A673 (cell line): ENCODE measurements around the gene CAP2. TPM values are rescaled to one million over a fixed set of nuclear protein-coding genes. Genes with fewer than 3 reads are reported as not detected.

Source experiments
- BruUV-seq: library from RNA; stranded (reverse); fragments of 400-500 nt; replicated peaks from 2 replicates; lab custom pipeline; 2021; lab: Mats Ljungman, UMichigan
- CTCF ChIA-PET: fragments of 300-600 bp; sonication (Branson Sonifier 250); formaldehyde crosslinking; loops from one replicate; lab custom pipeline; 2022; ENCODE audit warnings: antibody characterized with exemption; lab: Charles Lee
- POLR2A ChIA-PET: fragments of 300-600 bp; sonication (Branson Sonifier 250); formaldehyde crosslinking; loops from one replicate; lab custom pipeline; 2022; ENCODE audit warnings: antibody characterized with exemption; ENCODE audit not compliant: low non-redundant PET; lab: Charles Lee
- DNase-seq: peaks from one replicate; pipeline ENCODE4 v3.0.0-alpha.2; 2015; ENCODE audit warnings: low spot score
- H3K27ac ChIP-seq: fragments of 200-600 bp; sonication (generic); 2 replicates; pipeline ENCODE4 v1.5.1; 2016; ENCODE audit warnings: mixed run types, low read depth, mild to moderate bottlenecking, mixed read lengths, antibody characterized with exemption, low read length; ENCODE audit not compliant: poor library complexity, severe bottlenecking
- H3K27me3 ChIP-seq: fragments of 200-600 bp; sonication (generic); replicated peaks from 2 replicates; pipeline ENCODE4 v1.6.1; 2017; ENCODE audit warnings: mixed run types, low read depth, mild to moderate bottlenecking, mixed read lengths, antibody characterized with exemption, low read length; ENCODE audit not compliant: insufficient read depth, poor library complexity
- H3K36me3 ChIP-seq: fragments of 200-600 bp; sonication (generic); 2 replicates; pipeline ENCODE4 v1.6.1; 2016; ENCODE audit warnings: mixed run types, mild to moderate bottlenecking, mixed read lengths, antibody characterized with exemption, low read length; ENCODE audit not compliant: insufficient read depth, poor library complexity, severe bottlenecking
- H3K4me1 ChIP-seq: fragments of 200-600 bp; sonication (generic); 2 replicates; pipeline ENCODE4 v1.6.1; 2017; ENCODE audit warnings: mixed run types, mild to moderate bottlenecking, mixed read lengths, antibody characterized with exemption, low read length; ENCODE audit not compliant: insufficient read depth, poor library complexity, severe bottlenecking
- H3K4me3 ChIP-seq: fragments of 200-600 bp; sonication (generic); 2 replicates; pipeline ENCODE4 v1.5.1; 2016; ENCODE audit warnings: low read depth, mixed run types, mild to moderate bottlenecking, mixed read lengths, low read length; ENCODE audit not compliant: poor library complexity, severe bottlenecking
- H3K9me3 ChIP-seq: fragments of 200-600 bp; sonication (generic); 2 replicates; pipeline ENCODE4 v1.6.1; 2016; ENCODE audit warnings: mixed run types, low read depth, mild to moderate bottlenecking, mixed read lengths, antibody characterized with exemption, low read length; ENCODE audit not compliant: poor library complexity, severe bottlenecking
- EZH2 ChIP-seq: fragments of 200-600 bp; sonication (generic); IDR thresholded peaks from 2 replicates; pipeline ENCODE4 v1.6.1; 2017; ENCODE audit warnings: borderline replicate concordance, low read depth, mild to moderate bottlenecking, mixed read lengths, antibody characterized with exemption, low read length; ENCODE audit not compliant: poor library complexity, severe bottlenecking
- intact Hi-C: fragments of 100-400 bp; cut with micrococcal nuclease; formaldehyde crosslinking; loops from one replicate; pipeline ENCODE4 v1.10.0; 2022; ENCODE audit not compliant: unreplicated experiment
- total RNA-seq: library from RNA; stranded (reverse); gene quantifications from 2 replicates; pipeline ENCODE4 v1.2.3, GENCODE V29; 2021
- TF ChIP-seq, protein P1 (sequence below): fragments of 300-800, 200-600 bp; sonication (generic); conservative IDR thresholded peaks from 2 replicates; pipeline ENCODE4 v1.5.1; 2017; ENCODE audit warnings: low read depth, mild to moderate bottlenecking, antibody characterized with exemption, low read length, moderate library complexity, mixed read lengths

CAP2 gene
- total RNA-seq, 1 experiment from 2014 or later, result 20.8 TPM

DNA sequence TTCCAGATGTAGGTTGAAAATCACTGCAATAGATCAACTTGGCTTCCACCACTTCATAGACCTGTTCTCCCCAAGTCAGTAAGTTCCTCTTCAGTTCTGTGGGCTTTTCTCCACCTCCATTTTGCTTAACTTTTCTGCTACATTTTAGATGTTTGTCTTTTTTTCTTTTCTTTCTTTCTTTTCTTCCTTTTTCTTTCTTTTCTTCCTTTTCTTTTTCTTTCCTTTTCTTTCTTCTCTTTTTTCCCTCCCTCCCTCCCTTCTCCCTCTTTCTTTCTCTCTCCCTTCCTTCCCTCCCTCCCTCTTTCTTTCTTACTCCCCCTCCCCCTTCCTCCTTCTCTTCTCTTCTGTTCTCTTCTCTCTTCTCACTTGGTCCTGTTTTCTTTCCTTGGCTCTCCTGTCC lies 199.9 kb downstream of the CAP2 start:
- no peak for DNase-seq
- TF ChIP-seq EZH2, result no peak
- TF ChIP-seq, protein P1, sequence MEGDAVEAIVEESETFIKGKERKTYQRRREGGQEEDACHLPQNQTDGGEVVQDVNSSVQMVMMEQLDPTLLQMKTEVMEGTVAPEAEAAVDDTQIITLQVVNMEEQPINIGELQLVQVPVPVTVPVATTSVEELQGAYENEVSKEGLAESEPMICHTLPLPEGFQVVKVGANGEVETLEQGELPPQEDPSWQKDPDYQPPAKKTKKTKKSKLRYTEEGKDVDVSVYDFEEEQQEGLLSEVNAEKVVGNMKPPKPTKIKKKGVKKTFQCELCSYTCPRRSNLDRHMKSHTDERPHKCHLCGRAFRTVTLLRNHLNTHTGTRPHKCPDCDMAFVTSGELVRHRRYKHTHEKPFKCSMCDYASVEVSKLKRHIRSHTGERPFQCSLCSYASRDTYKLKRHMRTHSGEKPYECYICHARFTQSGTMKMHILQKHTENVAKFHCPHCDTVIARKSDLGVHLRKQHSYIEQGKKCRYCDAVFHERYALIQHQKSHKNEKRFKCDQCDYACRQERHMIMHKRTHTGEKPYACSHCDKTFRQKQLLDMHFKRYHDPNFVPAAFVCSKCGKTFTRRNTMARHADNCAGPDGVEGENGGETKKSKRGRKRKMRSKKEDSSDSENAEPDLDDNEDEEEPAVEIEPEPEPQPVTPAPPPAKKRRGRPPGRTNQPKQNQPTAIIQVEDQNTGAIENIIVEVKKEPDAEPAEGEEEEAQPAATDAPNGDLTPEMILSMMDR, result no peak
- CTCF ChIA-PET, result no interaction called here
- POLR2A ChIA-PET, result no interaction called here
- H3K27ac ChIP-seq, result no peak overlapping the region
- H3K4me1 ChIP-seq, result no peaks in the 10 kb centered on the region
- H3K36me3 ChIP-seq, result no peaks in the 10 kb centered on the region
- H3K27me3 ChIP-seq, result no peaks in the 10 kb centered on the region
- intact Hi-C loops, result no loop called here
- BruUV-seq, result no TSS peak
- no peaks in the 10 kb centered on the region for H3K9me3 ChIP-seq
- no peak overlapping the region for H3K4me3 ChIP-seq

DNA sequence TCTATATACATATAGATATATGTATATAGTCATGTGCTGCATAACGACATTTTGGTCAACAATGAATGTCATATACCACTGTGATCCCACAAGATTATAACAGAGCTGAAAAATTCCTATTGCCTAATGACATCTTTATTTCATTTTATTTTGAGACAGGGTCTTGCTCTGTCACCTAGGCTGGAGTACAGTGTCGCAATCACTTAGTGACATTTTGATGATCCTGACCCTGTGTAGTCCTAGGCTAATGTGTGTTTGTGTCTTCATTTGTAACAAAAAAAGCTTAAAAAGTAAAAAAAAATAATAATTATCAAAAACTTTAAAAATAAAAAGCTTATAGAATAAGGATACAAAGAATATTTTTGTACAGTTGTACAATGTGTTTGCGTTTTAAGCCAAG lies 202.7 kb downstream of the CAP2 start:
- no peak for DNase-seq
- Histone ChIP-seq H3K27ac (no peak overlapping the region), H3K27me3 (no peaks in the 10 kb centered on the region), H3K4me1 (no peaks in the 10 kb centered on the region), H3K4me3 (no peak overlapping the region), H3K9me3 (no peaks in the 10 kb centered on the region), H3K36me3 (no peaks in the 10 kb centered on the region)
- ChIA-PET POLR2A (no interaction called here), CTCF (interaction anchor here (0.6 kb wide), 1 partner anchor 682 kb away, joined by 3 read pairs; no protein-coding TSS in a partner anchor)
- TF ChIP-seq, protein P1, result no peak
- no peak for TF ChIP-seq EZH2
- intact Hi-C loops, result no loop called here
- BruUV-seq, result no TSS peak

DNA sequence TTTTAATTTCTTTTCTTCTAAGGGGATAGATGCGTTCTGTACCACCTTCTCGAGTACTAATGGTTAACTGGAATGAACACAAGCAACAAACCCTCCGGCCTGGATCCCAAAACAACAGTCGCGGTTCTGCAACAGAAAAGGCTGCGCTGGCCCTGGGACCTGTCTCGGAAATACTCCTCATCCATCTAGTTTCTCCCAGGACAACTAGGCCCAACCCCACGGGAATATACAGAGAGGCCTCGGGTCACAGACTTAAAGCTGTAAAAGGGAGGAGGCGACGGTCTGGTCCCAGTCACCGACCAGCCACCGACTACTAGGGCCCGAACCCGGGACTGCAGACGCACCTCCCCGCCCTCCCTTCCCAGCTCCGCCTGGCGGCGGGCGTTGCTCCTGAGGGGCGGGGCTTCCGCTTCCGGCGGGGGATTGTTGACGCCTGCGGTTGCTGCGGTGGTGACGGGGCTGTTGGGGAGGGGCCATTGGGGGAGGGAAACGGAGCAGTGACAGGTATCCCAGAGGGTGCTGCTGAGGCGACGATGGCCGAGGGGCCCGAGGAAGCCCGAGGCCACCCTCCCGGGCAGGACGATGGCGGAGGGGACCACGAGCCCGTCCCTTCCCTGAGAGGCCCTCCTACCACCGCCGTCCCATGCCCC lies 206.6 kb downstream of the CAP2 start, which contains the start of gene FAM8A1:
Gene FAM8A1, plus strand, starts transcription at position 426 of the 650 bp plus-strand sequence. Its CDS starts 108 bp downstream, at position 534.
- intact Hi-C loops, result loop anchor here (5.0 kb wide), 2 partner anchors 202 to 217 kb away; no protein-coding TSS in a partner anchor
- Histone ChIP-seq H3K36me3 (no peaks in the 10 kb centered on the region), H3K27me3 (no peaks in the 10 kb centered on the region), H3K27ac (peak within 1 kb of the TSS; percentile 88), H3K9me3 (no peaks in the 10 kb centered on the region), H3K4me1 (peaks cover 14% of the 10 kb centered on the region), H3K4me3 (peak within 1 kb of the TSS; percentile 90)
- BruUV-seq, result no TSS peak
- ChIA-PET CTCF (interaction anchor here (0.6 to 1.4 kb wide), 4 partner anchors 16 to 509 kb away, joined by 3 to 9 read pairs (median 6); no protein-coding TSS in a partner anchor), POLR2A (interaction anchor here (0.6 kb wide), 1 partner anchor 307 kb away, joined by 6 read pairs; no protein-coding TSS in a partner anchor)
- peak; percentile 96 for DNase-seq
- TF ChIP-seq, protein P1, result peak; percentile 45
- TF ChIP-seq EZH2, result no peak
